H9 (cell line): Measurements from ENCODE around the gene MED29. TPM values are rescaled to one million over a fixed set of nuclear protein-coding genes. Genes with fewer than 3 reads are reported as not detected.

Source experiments
- DNase-seq: peaks from one replicate; pipeline ENCODE4 v3.0.0-alpha.2; 2017
- H2AFZ ChIP-seq: one replicate; pipeline ENCODE4 v1.6.1; 2013; ENCODE audit warnings: mild to moderate bottlenecking, low read length, control low read depth, moderate library complexity
- H2AK5ac ChIP-seq: 2 replicates; pipeline ENCODE4 v1.6.1; 2013; ENCODE audit warnings: low read length, control low read depth, mixed read lengths; ENCODE audit not compliant: insufficient read length
- H2BK120ac ChIP-seq: one replicate; pipeline ENCODE4 v1.6.1; 2013; ENCODE audit warnings: low read depth, mild to moderate bottlenecking, low read length, control low read depth, inconsistent platforms; ENCODE audit not compliant: poor library complexity, severe bottlenecking
- H2BK12ac ChIP-seq: 2 replicates; pipeline ENCODE4 v1.6.1; 2013; ENCODE audit warnings: low read length, control low read depth, mixed read lengths, low read depth; ENCODE audit not compliant: insufficient read length
- H2BK15ac ChIP-seq: 2 replicates; pipeline ENCODE4 v1.6.1; 2013; ENCODE audit warnings: low read depth, low read length, control low read depth
- H2BK20ac ChIP-seq: one replicate; pipeline ENCODE4 v1.6.1; 2013; ENCODE audit warnings: low read depth, mild to moderate bottlenecking, low read length, control low read depth, inconsistent platforms; ENCODE audit not compliant: poor library complexity, severe bottlenecking
- H2BK5ac ChIP-seq: 2 replicates; pipeline ENCODE4 v1.6.1; 2013; ENCODE audit warnings: low read length, control low read depth, mixed read lengths; ENCODE audit not compliant: insufficient read length
- H3K14ac ChIP-seq: 2 replicates; pipeline ENCODE4 v1.6.1; 2013; ENCODE audit warnings: low read length, control low read depth; ENCODE audit not compliant: insufficient read depth
- H3K18ac ChIP-seq: 2 replicates; pipeline ENCODE4 v1.6.1; 2013; ENCODE audit warnings: low read depth, mild to moderate bottlenecking, mixed read lengths, low read length, control low read depth; ENCODE audit not compliant: insufficient read length
- H3K23ac ChIP-seq: 2 replicates; pipeline ENCODE4 v1.6.1; 2013; ENCODE audit warnings: low read length, control low read depth, mixed read lengths, low read depth; ENCODE audit not compliant: insufficient read length
- H3K23me2 ChIP-seq: 2 replicates; pipeline ENCODE4 v1.6.1; 2013; ENCODE audit warnings: low read depth, mild to moderate bottlenecking, mixed read lengths, low read length, control low read depth; ENCODE audit not compliant: insufficient read length, poor library complexity, severe bottlenecking
- H3K27ac ChIP-seq: 2 replicates; pipeline ENCODE4 v1.5.1; 2013; ENCODE audit warnings: low read length, control low read depth, mixed read lengths, low read depth; ENCODE audit not compliant: insufficient read length
- H3K27me3 ChIP-seq: 2 replicates; pipeline ENCODE4 v1.6.1; 2013; ENCODE audit warnings: low read length, control low read depth, inconsistent platforms; ENCODE audit not compliant: insufficient read depth
- H3K4ac ChIP-seq: 2 replicates; pipeline ENCODE4 v1.6.1; 2013; ENCODE audit warnings: low read depth, mild to moderate bottlenecking, control low read depth, inconsistent platforms, low read length, moderate library complexity
- H3K4me1 ChIP-seq: 2 replicates; pipeline ENCODE4 v1.6.1; 2013; ENCODE audit warnings: low read length, control low read depth, inconsistent platforms; ENCODE audit not compliant: insufficient read depth
- H3K4me2 ChIP-seq: 2 replicates; pipeline ENCODE4 v1.6.1; 2013; ENCODE audit warnings: low read length, control low read depth, mixed read lengths; ENCODE audit not compliant: insufficient read length, insufficient read depth
- H3K56ac ChIP-seq: 2 replicates; pipeline ENCODE4 v1.6.1; 2013; ENCODE audit warnings: low read depth, mild to moderate bottlenecking, mixed read lengths, low read length, control low read depth; ENCODE audit not compliant: insufficient read length
- H3K79me1 ChIP-seq: 2 replicates; pipeline ENCODE4 v1.6.1; 2013; ENCODE audit warnings: low read depth, mild to moderate bottlenecking, moderate library complexity, low read length, control low read depth, inconsistent platforms; ENCODE audit not compliant: insufficient read depth, poor library complexity, severe bottlenecking
- H3K79me2 ChIP-seq: 2 replicates; pipeline ENCODE4 v1.6.1; 2013; ENCODE audit warnings: low read length, control low read depth, inconsistent platforms; ENCODE audit not compliant: insufficient read depth
- H3K9ac ChIP-seq: 2 replicates; pipeline ENCODE4 v1.6.1; 2013; ENCODE audit warnings: low read length, control low read depth, mixed read lengths; ENCODE audit not compliant: insufficient read length; ENCODE audit errors: extremely low read depth
- H3K9me3 ChIP-seq: one replicate; pipeline ENCODE4 v1.6.1; 2013; ENCODE audit warnings: low read depth, low read length, inconsistent platforms; ENCODE audit not compliant: control insufficient read depth
- H3T11ph ChIP-seq: one replicate; pipeline ENCODE4 v1.6.1; 2013; ENCODE audit warnings: mild to moderate bottlenecking, low read length, control low read depth, inconsistent platforms
- H4K20me1 ChIP-seq: one replicate; pipeline ENCODE4 v1.6.1; 2013; ENCODE audit not compliant: control insufficient read depth, insufficient read length, insufficient read depth
- H4K5ac ChIP-seq: 2 replicates; pipeline ENCODE4 v1.6.1; 2013; ENCODE audit warnings: low read depth, mild to moderate bottlenecking, mixed read lengths, low read length, control low read depth; ENCODE audit not compliant: insufficient read length
- H4K8ac ChIP-seq: replicated peaks from 2 replicates; pipeline ENCODE4 v1.6.1; 2013; ENCODE audit warnings: low read length, control low read depth, mixed read lengths, low read depth; ENCODE audit not compliant: insufficient read length
- H4K91ac ChIP-seq: 2 replicates; pipeline ENCODE4 v1.6.1; 2013; ENCODE audit warnings: low read depth, mild to moderate bottlenecking, moderate library complexity, mixed read lengths, low read length, control low read depth; ENCODE audit not compliant: insufficient read length
- H3K27ac Mint-ChIP-seq, 3 experiments: 2 replicates in 2 of 3; 3 replicates in 1 of 3; pipeline ENCODE4 v1.8.0; 2020 to 2021; ENCODE audit warnings: mixed read lengths in 3 of 3, mild to moderate bottlenecking in 1 of 3, moderate library complexity in 1 of 3
- H3K27me3 Mint-ChIP-seq: 2 replicates; pipeline ENCODE4 v1.8.0; 2021; ENCODE audit warnings: low read depth, mild to moderate bottlenecking, moderate library complexity, mixed read lengths
- H3K36me3 Mint-ChIP-seq, 3 experiments: 2 replicates in 2 of 3; 3 replicates in 1 of 3; pipeline ENCODE4 v1.8.0; 2020 to 2021; ENCODE audit warnings: low read depth in 3 of 3, mixed read lengths in 3 of 3; ENCODE audit not compliant: insufficient read depth in 1 of 3
- H3K4me1 Mint-ChIP-seq, 2 experiments: 2 replicates each; pipeline ENCODE4 v1.8.0; 2020; ENCODE audit warnings: mixed read lengths in 2 of 2
- H3K4me3 Mint-ChIP-seq, 2 experiments: 2 replicates in 1 of 2; 3 replicates in 1 of 2; pipeline ENCODE4 v1.8.0; 2020 to 2021; ENCODE audit warnings: mild to moderate bottlenecking in 2 of 2, mixed read lengths in 2 of 2, moderate library complexity in 1 of 2
- H3K9me3 Mint-ChIP-seq, 2 experiments: 2 replicates in 1 of 2; 3 replicates in 1 of 2; pipeline ENCODE4 v1.8.0; 2020; ENCODE audit warnings: mild to moderate bottlenecking in 2 of 2, mixed read lengths in 2 of 2, moderate library complexity in 1 of 2
- WGBS: extraction: QIAGEN DNeasy Blood & Tissue Kit; methylation state at CpG from one replicate; pipeline ENCODE4 v1.1.7; 2013; ENCODE audit warnings: missing lambda C conversion rate, low lambda C conversion rate, mixed read lengths; ENCODE audit not compliant: insufficient read length; ENCODE audit errors: extremely low coverage; 5-methylcytosine and 5-hydroxymethylcytosine counted together
- total RNA-seq: library from RNA; stranded (reverse); gene quantifications from 2 replicates; pipeline ENCODE4 v1.2.1, GENCODE V29; 2021
- TF ChIP-seq, protein P1 (sequence below): fragments of 200-600 bp; sonication (generic); conservative IDR thresholded peaks from 3 replicates; pipeline ENCODE4 v1.8.0; 2021; ENCODE audit warnings: antibody characterized with exemption, mild to moderate bottlenecking

Gene MED29
- total RNA-seq, 1 experiment from 2014 or later, result 48.3 TPM

DNA sequence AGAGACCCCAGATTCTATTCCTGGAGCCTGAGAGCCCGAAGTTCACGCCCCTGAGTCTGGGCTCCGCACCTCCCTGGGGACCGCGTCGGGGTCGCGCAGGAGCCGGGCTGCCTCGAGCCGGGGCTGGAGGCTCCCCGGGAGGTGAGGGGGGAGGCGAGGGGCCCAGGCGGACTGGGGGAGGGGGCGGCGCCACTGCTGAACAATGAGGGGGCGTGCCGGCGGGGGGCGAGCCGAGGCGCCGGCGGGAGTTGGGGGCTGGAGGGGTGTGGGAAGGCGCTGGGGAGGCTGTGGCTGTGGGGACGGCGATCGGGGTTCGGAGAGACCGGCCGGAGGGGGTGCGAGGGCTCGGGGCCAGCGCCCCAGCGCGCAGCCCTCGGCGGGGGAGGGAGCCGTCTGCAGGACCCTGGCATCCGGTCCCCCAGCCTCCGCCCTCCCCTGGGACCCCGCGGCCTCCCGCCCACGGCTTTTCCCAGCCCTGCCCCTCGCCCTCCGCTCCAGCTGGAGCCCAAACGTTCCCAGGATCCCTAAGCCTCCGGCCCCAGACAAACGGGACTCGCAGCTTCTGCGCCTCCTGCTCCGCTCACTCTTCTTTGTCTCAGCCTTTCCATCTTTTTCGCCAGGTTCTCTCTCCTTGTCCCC, 22.2 kb downstream of the MED29 start:
- H3K27me3 Mint-ChIP-seq, result peaks cover 1% of the 10 kb centered on the region; the same call in 1 of the 2 replicates
- Histone ChIP-seq H3T11ph (no peak overlapping the region), H2BK20ac (no peak overlapping the region), H3K4ac (no peak overlapping the region; the same call in 1 of the 2 replicates), H3K79me2 (peaks cover 6% of the 10 kb centered on the region; the same call in 1 of the 2 replicates), H3K9ac (peak overlapping the region; percentile 85), H3K23me2 (peaks cover 7% of the 10 kb centered on the region), H3K23ac (no peak overlapping the region), H3K14ac (peak overlapping the region; percentile 74), H3K4me2 (peak overlapping the region; percentile 89), H3K4me1 (peaks cover 4% of the 10 kb centered on the region; the same call in 1 of the 2 replicates), H4K20me1 (peaks cover 2% of the 10 kb centered on the region), H4K8ac (no peak overlapping the region), H3K56ac (no peak overlapping the region), H3K18ac (peak overlapping the region; percentile 83), H2BK15ac (no peak overlapping the region), H2AK5ac (no peak overlapping the region), H3K27ac (no peak overlapping the region), H3K9me3 (no peaks in the 10 kb centered on the region), H4K5ac (no peak overlapping the region), H4K91ac (no peak overlapping the region), H3K79me1 (peaks cover 6% of the 10 kb centered on the region), H3K27me3 (no peaks in the 10 kb centered on the region), H2AFZ (no peak overlapping the region), H2BK120ac (peak overlapping the region; percentile 26), H2BK5ac (no peak overlapping the region), H2BK12ac (no peak overlapping the region)
- no peak for DNase-seq
- no peaks in the 10 kb centered on the region; a peak in 1 of 5 replicates for H3K9me3 Mint-ChIP-seq
- TF ChIP-seq, protein P1, sequence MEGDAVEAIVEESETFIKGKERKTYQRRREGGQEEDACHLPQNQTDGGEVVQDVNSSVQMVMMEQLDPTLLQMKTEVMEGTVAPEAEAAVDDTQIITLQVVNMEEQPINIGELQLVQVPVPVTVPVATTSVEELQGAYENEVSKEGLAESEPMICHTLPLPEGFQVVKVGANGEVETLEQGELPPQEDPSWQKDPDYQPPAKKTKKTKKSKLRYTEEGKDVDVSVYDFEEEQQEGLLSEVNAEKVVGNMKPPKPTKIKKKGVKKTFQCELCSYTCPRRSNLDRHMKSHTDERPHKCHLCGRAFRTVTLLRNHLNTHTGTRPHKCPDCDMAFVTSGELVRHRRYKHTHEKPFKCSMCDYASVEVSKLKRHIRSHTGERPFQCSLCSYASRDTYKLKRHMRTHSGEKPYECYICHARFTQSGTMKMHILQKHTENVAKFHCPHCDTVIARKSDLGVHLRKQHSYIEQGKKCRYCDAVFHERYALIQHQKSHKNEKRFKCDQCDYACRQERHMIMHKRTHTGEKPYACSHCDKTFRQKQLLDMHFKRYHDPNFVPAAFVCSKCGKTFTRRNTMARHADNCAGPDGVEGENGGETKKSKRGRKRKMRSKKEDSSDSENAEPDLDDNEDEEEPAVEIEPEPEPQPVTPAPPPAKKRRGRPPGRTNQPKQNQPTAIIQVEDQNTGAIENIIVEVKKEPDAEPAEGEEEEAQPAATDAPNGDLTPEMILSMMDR, result no peak
- H3K4me3 Mint-ChIP-seq, result peak overlapping the region; percentile 96 to 97
- WGBS, result no CpG with 5 or more reads among the region's 54 CpGs
- H3K27ac Mint-ChIP-seq, result peak overlapping the region; percentile 95 to 96 (median 96)
- peaks cover 16 to 47% (median 32%) of the 10 kb centered on the region in 3 experiments for H3K36me3 Mint-ChIP-seq
- H3K4me1 Mint-ChIP-seq, result peaks cover 34 to 43% of the 10 kb centered on the region in 2 experiments
